ENCODE measurements around the gene RETREG3. TPM values are rescaled to one million over a fixed set of nuclear protein-coding genes. Genes with fewer than 3 reads are reported as not detected.

The RETREG3 gene
- total RNA-seq, 3 donors from 2014 or later = 56.4 to 72.2 (median 67.1) TPM

DNA sequence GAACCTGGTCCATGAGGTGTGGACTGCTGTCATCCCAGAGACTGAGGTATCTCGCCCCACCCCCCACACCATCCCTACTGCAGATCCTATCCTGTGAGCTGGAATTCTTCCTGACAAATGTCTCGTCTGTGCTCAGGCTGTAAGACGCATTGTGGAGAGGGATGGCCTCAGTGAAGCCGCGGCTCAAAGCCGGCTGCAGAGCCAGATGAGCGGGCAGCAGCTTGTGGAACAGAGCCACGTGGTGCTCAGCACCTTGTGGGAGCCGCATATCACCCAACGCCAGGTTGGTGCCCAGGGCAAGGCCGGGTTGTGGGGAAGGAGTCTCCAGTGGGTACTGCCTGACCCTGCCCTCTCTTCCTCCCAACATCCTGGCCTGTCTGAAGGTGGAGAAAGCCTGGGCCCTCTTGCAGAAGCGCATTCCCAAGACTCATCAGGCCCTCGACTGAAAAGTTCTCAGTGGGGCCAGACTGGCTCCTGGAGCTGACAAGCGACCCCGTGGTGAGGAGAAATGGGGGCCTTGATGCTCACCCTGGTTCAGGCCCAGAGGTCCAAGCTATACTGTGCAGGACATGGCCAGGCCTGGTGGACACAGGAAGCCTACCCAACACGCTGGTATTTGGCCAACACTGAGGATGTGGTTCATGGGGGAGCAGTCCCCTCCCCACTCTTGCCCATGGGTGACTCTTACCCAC, 43.5 kb downstream of the RETREG3 start:
- Histone ChIP-seq H3K9me3 (no peaks in the 10 kb centered on the region), H3K4me3 (no peak overlapping the region), H3K36me3 (ENCODE audit: low read depth) (no peaks in the 10 kb centered on the region), H3K4me1 (ENCODE audit: low read depth) (peaks cover 40% of the 10 kb centered on the region)
- intact Hi-C loops (cut with DNase I, micrococcal nuclease) = no loop called here
- DNase-seq (peak in 1 of 3 donors; percentile 36), ATAC-seq (no peak)
- TF ChIP-seq, protein P1, sequence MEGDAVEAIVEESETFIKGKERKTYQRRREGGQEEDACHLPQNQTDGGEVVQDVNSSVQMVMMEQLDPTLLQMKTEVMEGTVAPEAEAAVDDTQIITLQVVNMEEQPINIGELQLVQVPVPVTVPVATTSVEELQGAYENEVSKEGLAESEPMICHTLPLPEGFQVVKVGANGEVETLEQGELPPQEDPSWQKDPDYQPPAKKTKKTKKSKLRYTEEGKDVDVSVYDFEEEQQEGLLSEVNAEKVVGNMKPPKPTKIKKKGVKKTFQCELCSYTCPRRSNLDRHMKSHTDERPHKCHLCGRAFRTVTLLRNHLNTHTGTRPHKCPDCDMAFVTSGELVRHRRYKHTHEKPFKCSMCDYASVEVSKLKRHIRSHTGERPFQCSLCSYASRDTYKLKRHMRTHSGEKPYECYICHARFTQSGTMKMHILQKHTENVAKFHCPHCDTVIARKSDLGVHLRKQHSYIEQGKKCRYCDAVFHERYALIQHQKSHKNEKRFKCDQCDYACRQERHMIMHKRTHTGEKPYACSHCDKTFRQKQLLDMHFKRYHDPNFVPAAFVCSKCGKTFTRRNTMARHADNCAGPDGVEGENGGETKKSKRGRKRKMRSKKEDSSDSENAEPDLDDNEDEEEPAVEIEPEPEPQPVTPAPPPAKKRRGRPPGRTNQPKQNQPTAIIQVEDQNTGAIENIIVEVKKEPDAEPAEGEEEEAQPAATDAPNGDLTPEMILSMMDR (IDR thresholded peaks at IDR 0.05) = no peak

DNA sequence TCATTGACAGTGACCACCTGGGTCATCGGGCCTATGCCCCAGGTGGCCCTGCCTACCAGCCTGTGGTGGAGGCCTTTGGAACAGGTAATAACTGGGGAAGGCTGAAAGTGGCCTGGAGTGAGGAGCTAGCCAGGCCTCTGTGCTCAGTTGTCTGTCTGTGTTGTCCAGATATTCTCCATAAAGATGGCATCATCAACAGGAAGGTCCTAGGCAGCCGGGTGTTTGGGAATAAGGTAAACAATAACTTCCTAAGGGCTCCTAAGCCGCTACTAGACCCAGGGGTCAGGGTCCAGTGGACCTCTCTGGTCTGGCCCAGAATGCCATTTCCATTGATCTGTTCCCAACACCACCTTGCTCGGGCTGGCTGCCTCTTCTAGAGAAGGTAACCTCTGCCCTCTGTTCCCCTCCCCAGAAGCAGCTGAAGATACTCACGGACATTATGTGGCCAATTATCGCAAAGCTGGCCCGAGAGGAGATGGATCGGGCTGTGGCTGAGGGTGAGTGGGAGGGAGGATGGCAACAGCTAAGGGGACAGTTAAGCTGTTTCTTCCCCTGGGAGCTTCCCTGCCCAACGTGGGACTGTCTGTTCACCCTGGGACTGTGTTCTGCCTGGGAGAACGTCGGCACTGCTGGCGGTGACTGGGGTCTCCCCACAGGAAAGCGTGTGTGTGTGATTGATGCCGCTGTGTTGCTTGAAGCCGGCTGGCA, 44.2 kb downstream of the RETREG3 start:
- intact Hi-C loops (cut with DNase I, micrococcal nuclease) = no loop called here
- Histone ChIP-seq H3K9me3 (no peaks in the 10 kb centered on the region), H3K4me1 (ENCODE audit: low read depth) (peaks cover 41% of the 10 kb centered on the region), H3K36me3 (ENCODE audit: low read depth) (no peaks in the 10 kb centered on the region), H3K4me3 (no peak overlapping the region)
- DNase-seq (peak in 1 of 3 donors; percentile 19), ATAC-seq (no peak)
- TF ChIP-seq, protein P1 (IDR thresholded peaks at IDR 0.05) = no peak

DNA sequence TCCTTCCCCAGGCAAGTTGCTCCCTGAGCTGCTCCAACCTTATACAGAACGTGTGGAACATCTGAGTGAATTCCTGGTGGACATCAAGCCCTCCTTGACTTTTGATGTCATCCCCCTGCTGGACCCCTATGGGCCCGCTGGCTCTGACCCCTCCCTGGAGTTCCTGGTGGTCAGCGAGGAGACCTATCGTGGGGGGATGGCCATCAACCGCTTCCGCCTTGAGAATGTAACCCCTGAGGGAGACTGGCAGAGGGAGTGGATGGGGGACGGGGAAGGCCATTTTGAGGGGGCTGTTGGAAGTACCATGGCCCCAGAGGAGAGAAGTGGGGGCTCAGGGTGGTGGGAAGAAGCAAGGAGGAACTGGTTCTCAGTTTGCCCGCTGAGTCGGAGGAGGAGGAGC, 45.2 kb downstream of the RETREG3 start:
- intact Hi-C loops (cut with DNase I, micrococcal nuclease) = no loop called here
- no peak overlapping the region for H3K4me3 ChIP-seq

DNA sequence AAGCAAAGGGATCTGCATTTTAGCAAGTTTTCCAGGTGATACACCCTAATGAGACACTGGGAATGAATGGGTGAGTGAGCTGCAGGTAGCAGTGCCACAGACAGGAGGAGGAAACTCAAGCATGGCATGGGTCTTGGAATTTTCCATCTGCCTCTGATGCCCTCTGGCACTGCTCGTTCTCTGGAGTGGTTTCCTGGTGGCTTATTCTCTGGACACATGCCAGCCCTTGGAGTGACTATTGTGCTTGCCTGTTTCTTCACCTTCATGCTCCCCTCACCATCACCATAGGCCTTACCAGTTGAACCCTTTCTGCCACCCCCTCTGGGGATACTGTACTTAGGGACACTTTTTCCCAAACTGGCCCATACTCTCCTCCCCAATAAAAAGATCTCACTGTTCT, 45.6 kb downstream of the RETREG3 start:
- no peaks in the 10 kb centered on the region for H3K9me3 ChIP-seq
- ATAC-seq (no peak), DNase-seq (peak in 1 of 3 donors; percentile 25)
- intact Hi-C loops (cut with DNase I, micrococcal nuclease) = no loop called here
- peaks cover 47% of the 10 kb centered on the region for H3K4me1 ChIP-seq (ENCODE audit: low read depth)
- H3K4me3 ChIP-seq = no peak overlapping the region
- no peaks in the 10 kb centered on the region for H3K36me3 ChIP-seq (ENCODE audit: low read depth)
- TF ChIP-seq, protein P1 (IDR thresholded peaks at IDR 0.05) = no peak

More for the DNA sequence above, 45.2 kb downstream of the RETREG3 start:
- Histone ChIP-seq H3K4me1 (ENCODE audit: low read depth) (peaks cover 46% of the 10 kb centered on the region), H3K36me3 (ENCODE audit: low read depth) (no peaks in the 10 kb centered on the region), H3K9me3 (no peaks in the 10 kb centered on the region)
- DNase-seq (no peak), ATAC-seq (no peak)
- TF ChIP-seq, protein P1 (IDR thresholded peaks at IDR 0.05) = no peak

DNA sequence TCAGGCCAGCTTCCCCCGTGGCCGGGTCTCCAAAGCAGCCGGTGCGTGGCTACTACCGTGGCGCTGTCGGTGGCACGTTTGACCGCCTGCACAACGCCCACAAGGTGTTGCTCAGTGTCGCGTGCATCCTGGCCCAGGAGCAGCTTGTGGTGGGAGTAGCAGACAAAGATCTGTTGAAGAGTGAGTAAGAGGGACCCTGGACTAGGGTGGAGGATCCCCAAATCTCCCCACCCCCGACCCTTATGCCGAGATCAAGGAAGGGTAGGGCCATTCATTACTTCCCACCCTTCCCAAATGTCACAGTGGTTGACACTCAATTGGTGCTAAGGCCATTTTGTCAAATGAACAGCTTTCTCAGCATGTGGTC, 46.0 kb downstream of the RETREG3 start:
- DNase-seq = peak in 1 of 3 donors; percentile 54

More for the DNA sequence above, 46.0 kb downstream of the RETREG3 start:
- TF ChIP-seq, protein P1 (IDR thresholded peaks at IDR 0.05) = no peak
- H3K4me3 ChIP-seq = peak overlapping the region; percentile 71
- H3K4me1 ChIP-seq (ENCODE audit: low read depth) = peaks cover 45% of the 10 kb centered on the region
- ATAC-seq = no peak
- intact Hi-C loops (cut with DNase I, micrococcal nuclease) = no loop called here
- no peaks in the 10 kb centered on the region for H3K36me3 ChIP-seq (ENCODE audit: low read depth)
- H3K9me3 ChIP-seq = no peaks in the 10 kb centered on the region
